GM11168 (cell line): ENCODE data around the gene SLC6A12.

Experiments
- in situ Hi-C: fragments of 300-500 bp; cut with MboI; formaldehyde crosslinking; loops from one replicate; pipeline ENCODE4 v1.12.0; 2022; ENCODE audit warnings: low sequenced_read_pairs; ENCODE audit not compliant: unreplicated experiment

The SLC6A12 gene

DNA sequence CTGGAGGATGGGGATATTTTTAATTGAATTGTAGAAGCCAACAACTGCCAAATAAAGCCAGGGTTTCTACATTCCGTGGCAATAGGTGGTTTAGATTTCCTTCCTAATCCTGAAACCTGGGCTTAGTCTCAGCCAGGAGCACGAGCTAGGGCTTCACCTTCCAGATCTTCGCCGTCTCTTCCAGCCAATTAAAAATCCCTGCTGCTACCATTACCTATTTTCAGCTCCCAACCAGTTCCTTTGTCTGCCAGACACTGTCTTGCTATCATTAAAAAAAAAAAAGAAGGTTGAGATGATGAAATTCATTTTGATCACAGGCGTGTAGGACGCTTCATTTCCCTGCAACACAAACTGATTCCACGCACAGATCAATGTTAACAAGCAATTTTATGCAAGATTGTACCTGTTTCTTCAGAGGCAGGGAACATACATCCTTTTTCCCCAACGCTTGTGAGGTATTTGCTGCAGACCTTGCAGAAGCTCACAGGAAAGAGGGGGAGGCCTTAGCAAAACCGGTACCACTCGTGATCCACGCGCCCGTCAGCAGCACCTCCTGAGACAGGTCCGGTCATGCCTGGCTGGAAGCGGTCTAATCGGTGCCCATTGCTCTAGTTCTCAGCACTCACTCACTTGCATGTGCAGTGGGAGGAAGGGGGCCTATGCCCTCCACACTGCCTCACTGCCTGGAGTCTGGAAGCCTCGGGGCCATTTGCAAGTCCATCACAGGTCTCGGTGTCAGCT is 65.1 kb downstream of the SLC6A12 start:
- in situ Hi-C loops = no loop called here

DNA sequence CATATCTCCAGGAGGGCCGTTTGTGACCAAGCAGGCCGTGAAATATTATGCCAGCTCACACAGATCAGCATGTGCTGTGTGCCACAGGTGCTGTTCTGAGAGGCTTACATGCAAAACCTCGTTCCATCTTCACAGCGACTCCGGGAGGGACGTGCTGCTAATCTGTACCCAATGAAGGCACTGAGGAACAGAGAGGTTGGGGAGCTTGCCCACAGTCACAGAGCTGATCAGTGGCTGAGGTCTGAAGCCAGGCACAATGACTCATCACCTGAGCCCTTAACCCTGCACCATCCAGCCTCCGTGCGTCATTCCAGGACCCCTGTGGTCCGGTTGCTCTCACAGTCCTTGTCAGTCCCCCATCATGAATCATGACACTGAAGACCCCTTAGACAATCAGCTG is 66.7 kb downstream of the SLC6A12 start:
- in situ Hi-C loops = no loop called here

DNA sequence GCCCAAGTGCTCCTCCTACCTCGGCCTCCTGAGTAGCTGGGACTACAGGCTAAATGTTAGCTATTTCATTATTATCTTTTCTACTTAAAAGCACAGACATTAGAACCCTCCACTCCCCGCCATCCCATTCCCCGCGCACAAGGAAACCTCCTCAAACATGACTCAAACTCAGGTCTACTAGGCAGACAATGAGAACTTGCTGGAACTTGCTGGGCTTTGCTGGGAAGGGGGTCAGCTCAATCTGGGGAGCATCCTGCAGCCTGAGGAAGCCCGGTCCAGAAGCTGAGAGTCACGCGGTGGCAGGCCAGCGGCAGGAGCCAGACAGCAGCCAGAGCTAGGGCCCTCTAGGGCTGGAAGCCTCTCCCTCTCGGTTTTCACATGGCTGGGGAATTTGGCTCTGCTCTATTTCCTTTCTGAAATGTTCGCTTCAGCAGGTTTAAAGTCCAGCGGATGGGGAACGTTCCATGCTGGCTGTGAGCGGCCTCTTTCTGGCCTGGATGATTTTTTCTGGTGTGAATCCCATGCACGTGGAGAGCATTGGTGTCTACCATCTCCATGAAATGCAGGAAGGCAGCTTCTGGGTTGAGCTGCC is 68.5 kb downstream of the SLC6A12 start:
- in situ Hi-C loops = no loop called here

DNA sequence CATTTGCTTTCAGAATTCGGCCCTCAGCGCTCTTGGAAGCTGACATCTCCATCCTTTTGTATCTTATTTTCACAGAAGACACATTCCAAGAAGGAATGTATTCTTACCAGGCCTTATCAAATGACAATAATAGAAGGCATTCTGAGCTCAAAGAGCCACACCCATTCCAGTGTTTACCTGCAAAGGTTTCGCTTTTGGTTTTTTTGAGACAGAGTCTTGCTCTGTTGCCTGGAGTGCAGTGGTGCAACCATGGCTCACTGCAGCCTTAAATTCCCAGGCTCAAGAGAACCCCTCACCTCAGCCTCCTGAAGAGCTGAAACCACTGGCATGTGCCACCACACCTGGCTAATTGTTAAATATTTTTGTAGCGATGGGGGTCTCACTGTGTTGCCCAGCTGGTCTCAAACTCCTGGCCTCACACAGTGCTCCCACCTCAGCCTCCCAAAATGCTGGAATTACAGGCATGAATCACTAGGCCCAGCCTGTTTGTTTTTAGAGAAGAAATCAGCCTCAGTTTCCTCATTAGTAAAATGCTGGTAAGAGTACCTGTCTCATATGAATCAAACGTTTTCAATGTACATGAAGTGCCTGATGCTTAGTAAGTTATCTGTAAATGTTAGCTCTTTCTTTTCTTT is 69.2 kb downstream of the SLC6A12 start:
- in situ Hi-C loops = no loop called here

DNA sequence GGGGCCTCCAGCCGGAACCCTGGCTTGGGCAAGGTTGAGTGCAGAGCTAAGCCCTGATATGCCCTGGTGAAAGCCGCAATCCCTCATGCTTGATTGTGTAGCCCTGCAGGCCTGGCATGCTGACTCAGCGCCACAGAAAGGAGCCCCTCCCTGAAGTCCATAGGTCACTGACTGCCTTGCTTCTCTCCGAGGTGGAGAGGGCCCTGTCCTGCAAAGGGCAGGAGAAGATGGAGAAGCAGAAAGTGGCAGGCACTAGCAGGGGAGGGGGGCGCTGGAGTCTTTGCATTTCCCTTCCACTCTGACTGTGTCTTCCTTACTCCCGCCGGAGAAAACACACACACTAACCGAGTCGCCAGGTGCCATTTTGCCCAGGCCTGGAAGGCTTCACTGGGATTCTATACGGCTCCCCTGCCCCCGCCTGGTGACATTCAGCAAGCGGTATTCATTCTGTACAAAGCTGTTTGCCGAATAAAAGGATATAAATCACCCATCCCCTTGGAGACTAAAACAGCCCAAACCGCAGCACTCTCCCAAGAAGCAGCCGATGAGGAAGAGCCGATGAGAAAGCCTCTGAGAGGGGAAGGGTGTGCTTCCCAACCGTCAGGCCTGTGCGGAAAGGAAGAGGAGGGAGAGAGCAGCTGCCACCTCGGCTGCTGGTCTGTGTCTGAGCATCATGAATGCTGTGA is 69.8 kb downstream of the SLC6A12 start:
- in situ Hi-C loops = no loop called here

DNA sequence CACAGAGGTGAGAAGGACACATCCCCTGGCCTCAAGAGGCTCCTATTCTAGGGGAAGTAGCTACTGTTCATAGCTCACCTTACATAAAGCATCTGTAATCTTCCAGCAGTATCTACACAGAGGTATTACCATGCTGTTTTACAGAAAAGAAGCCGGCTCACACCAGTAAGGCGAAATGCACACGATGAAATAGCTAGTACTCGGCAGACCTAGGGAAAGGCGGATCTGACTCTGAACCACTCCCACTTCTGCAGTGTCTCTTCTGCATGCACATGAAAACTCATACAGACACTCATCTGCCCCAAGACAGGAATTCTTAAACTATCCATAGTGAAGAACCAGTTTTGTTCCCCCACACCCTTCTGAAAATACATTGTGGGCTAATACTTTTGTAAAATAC is 73.8 kb downstream of the SLC6A12 start:
- in situ Hi-C loops = no loop called here
